Small intestine (tissue), 7 donors: ENCODE data around the gene HIPK2. TPM values are rescaled to one million over a fixed set of nuclear protein-coding genes. Genes with fewer than 3 reads are reported as not detected.

Experiments
- DNase-seq, 2 donors: peaks; one replicate each; pipeline versions ENCODE4 v3.0.0 to v3.0.0-alpha.2; 2013
- FAIRE-seq: peaks from 2 replicates; lab custom pipeline; 2012; peaks lifted over from hg19 to GRCh38; lab: Jason Lieb, UNC
- H3K27ac ChIP-seq, 3 donors: one replicate each; pipeline ENCODE4 v1.5.1; 2013; ENCODE audit warnings: low read length in 2 of 3, mild to moderate bottlenecking in 2 of 3, control low read depth in 1 of 3, inconsistent platforms in 1 of 3, low read depth in 1 of 3, moderate library complexity in 1 of 3
- H3K27me3 ChIP-seq, 3 donors: one replicate each; pipeline ENCODE4 v1.6.1; 2013; ENCODE audit warnings: low read length in 3 of 3, inconsistent platforms in 1 of 3; ENCODE audit not compliant: control insufficient read depth in 3 of 3, insufficient read depth in 3 of 3
- H3K36me3 ChIP-seq, 3 donors: one replicate each; pipeline ENCODE4 v1.6.1; 2013; ENCODE audit warnings: low read length in 3 of 3, inconsistent platforms in 1 of 3, low read depth in 1 of 3, mild to moderate bottlenecking in 1 of 3, moderate library complexity in 1 of 3; ENCODE audit not compliant: control insufficient read depth in 3 of 3, insufficient read depth in 2 of 3
- H3K4me1 ChIP-seq, 3 donors: one replicate each; pipeline ENCODE4 v1.6.1; 2013; ENCODE audit warnings: low read length in 2 of 3, inconsistent platforms in 1 of 3, low read depth in 1 of 3, mild to moderate bottlenecking in 1 of 3, moderate library complexity in 1 of 3; ENCODE audit not compliant: control insufficient read depth in 3 of 3, insufficient read depth in 2 of 3
- H3K4me3 ChIP-seq, 3 donors: one replicate each; pipeline ENCODE4 v1.5.1; 2013; ENCODE audit warnings: low read length in 3 of 3, control low read depth in 1 of 3, inconsistent platforms in 1 of 3, low read depth in 1 of 3, mild to moderate bottlenecking in 1 of 3, moderate library complexity in 1 of 3
- H3K9me3 ChIP-seq, 2 donors: one replicate each; pipeline ENCODE4 v1.6.1; 2013; ENCODE audit warnings: low read depth in 1 of 2, low read length in 1 of 2; ENCODE audit not compliant: control insufficient read depth in 2 of 2, insufficient read depth in 1 of 2
- WGBS, 3 donors: extraction: QIAGEN DNeasy Blood & Tissue Kit; methylation state at CpG; one replicate each; pipeline ENCODE4 v1.1.7; 2013; 5-methylcytosine and 5-hydroxymethylcytosine counted together
- polyA plus RNA-seq, 4 donors: library from polyadenylated mRNA; stranded (reverse) in 3 of 4; unstranded in 1 of 4; fragments of 200-250 nt in 3 of 4; fragments of 120-200 nt in 1 of 4; gene quantifications; one replicate each; pipeline versions ENCODE4 v1.2.1 to v1.2.3, GENCODE V29; 2013
- donor health status: healthy with polysubstance abuse.
- donor health status: control.
- donor health status: control.
- donor health status: Bipolar disorder and iron deficiency.
- donor health status: healthy.

Gene HIPK2
- polyA plus RNA-seq, 4 donors = 3.2 to 11.4 (median 7.2) TPM

DNA sequence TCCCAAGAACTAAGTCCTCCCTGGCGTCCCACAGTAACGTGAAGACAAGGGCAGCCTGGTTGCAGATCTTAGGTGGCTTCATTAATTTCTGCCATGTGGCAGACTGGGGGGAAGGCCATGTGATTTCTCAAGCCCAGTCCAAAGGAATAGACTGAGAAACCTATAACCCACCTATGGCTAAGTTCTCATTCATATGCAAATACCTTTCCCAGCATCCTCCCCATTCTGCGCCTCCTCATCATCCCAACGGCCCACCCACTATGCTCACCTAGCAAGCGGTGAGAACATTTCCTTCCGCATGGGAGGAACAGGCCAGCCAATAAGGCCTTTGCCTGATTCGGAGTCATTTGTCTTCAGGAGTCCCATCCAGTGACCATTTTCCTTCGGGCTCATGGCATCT lies 262.5 kb downstream of the HIPK2 start:
- no peak overlapping the region for H3K4me3 ChIP-seq
- H3K27ac ChIP-seq = no peak overlapping the region
- H3K9me3 ChIP-seq = no peaks in the 10 kb centered on the region
- no peaks in the 10 kb centered on the region for H3K27me3 ChIP-seq
- H3K36me3 ChIP-seq = no peaks in the 10 kb centered on the region
- 82 to 92% (median 90%) methylated on average over 8 of the region's 8 CpGs for WGBS, 3 donors
- no peaks in the 10 kb centered on the region for H3K4me1 ChIP-seq
- FAIRE-seq (no peak), DNase-seq (no peak)

Other genes starting within 250 kb of the HIPK2 start
- 1 to 10 TPM; 1.1 to 8.2 (median 7.0) TPM for gene TBXAS1, start 51.3 kb upstream of the HIPK2 start, polyA plus RNA-seq